Pancreas (tissue), 10 donors: ENCODE results near the gene RERG. TPM values are rescaled to one million over a fixed set of nuclear protein-coding genes. Genes with fewer than 3 reads are reported as not detected.

Source experiments
- ATAC-seq, 4 donors: fragments of 200-7000 bp; cut with Tn5 transposase; one replicate each; pipeline versions ENCODE4 v1.8.0 to v1.9.1; 2020; ENCODE audit warnings: mild to moderate bottlenecking in 4 of 4, moderate library complexity in 4 of 4
- DNase-seq, 6 donors: peaks; one replicate each; pipeline ENCODE4 v3.0.0-alpha.2; 2020
- FAIRE-seq: peaks from 2 replicates; lab custom pipeline; 2012; peaks lifted over from hg19 to GRCh38; lab: Jason Lieb, UNC
- H3K27ac ChIP-seq, 4 donors: fragments of 200-600 bp; sonication (generic); 1 replicate in 3 of 4; 2 replicates in 1 of 4; pipeline versions ENCODE4 v1.5.0 to v1.8.0; 2020
- H3K27me3 ChIP-seq, 4 donors: fragments of 200-600 bp; one replicate each; pipeline ENCODE4 v1.8.0; 2021
- H3K36me3 ChIP-seq, 3 donors: fragments of 200-600 bp; sonication (generic) in 1 of 3; one replicate each; pipeline versions ENCODE4 v1.5.0 to v1.8.0; 2020 to 2021
- H3K4me1 ChIP-seq, 3 donors: fragments of 200-600 bp; one replicate each; pipeline ENCODE4 v1.8.0; 2021
- H3K4me3 ChIP-seq, 4 donors: fragments of 200-600 bp; sonication (generic) in 2 of 4; one replicate each; pipeline versions ENCODE4 v1.5.0 to v1.8.0; 2020 to 2021
- H3K9me3 ChIP-seq, 4 donors: fragments of 200-600 bp; one replicate each; pipeline ENCODE4 v1.8.0; 2021
- WGBS, 2 donors: extraction: QIAGEN DNeasy Blood & Tissue Kit; methylation state at CpG; one replicate each; pipeline ENCODE4 v1.1.7; 2013; 5-methylcytosine and 5-hydroxymethylcytosine counted together
- intact Hi-C, 3 donors: fragments of 100-400 bp; cut with DNase I; formaldehyde crosslinking; loops; one replicate each; pipeline versions ENCODE4 v1.11.1 to v1.14.2; 2022
- polyA plus RNA-seq, 2 donors: library from polyadenylated mRNA; stranded (reverse); fragments of 200-250 nt; gene quantifications; one replicate each; pipeline ENCODE4 v1.2.3, GENCODE V29; 2013
- total RNA-seq, 6 donors: library from RNA; stranded (reverse); fragmentation: NEBNext Ultra II Directional in 4 of 6; extraction: Animal tissue kit (Norgen Biotek cat#: 25700) in 4 of 6; gene quantifications; one replicate each; pipeline versions ENCODE4 v1.2.1 to v1.2.4, GENCODE V29; 2021 to 2023
- TF ChIP-seq, protein P1 (sequence below), 4 donors: fragments of 200-600 bp; sonication (generic) in 3 of 4; IDR thresholded peaks; one replicate each; pipeline versions ENCODE4 v1.5.0 to v1.8.0; 2021; ENCODE audit warnings: antibody characterized with exemption in 4 of 4
- donor health status: healthy with polysubstance abuse.
- donor health status: DM: no; HTN: no; CAD: no; lungs with moderate emphysema.
- donor health status: DM: no; HTN: no; CAD: no.
- donor health status: control.
- donor health status: control.
- donor health status: Bipolar disorder and iron deficiency.
- donor health status: DM: yes; HTN: yes; CAD: no.
- donor health status: DM: no; HTN: no; CAD: no.
- donor health status: DM: no; HTN: no; CAD: no.
- donor health status: DM: yes; HTN: yes; CAD: no.

Gene RERG
- total and polyA plus RNA-seq, 8 donors: 2.0 to 10.4 (median 5.5) TPM

DNA sequence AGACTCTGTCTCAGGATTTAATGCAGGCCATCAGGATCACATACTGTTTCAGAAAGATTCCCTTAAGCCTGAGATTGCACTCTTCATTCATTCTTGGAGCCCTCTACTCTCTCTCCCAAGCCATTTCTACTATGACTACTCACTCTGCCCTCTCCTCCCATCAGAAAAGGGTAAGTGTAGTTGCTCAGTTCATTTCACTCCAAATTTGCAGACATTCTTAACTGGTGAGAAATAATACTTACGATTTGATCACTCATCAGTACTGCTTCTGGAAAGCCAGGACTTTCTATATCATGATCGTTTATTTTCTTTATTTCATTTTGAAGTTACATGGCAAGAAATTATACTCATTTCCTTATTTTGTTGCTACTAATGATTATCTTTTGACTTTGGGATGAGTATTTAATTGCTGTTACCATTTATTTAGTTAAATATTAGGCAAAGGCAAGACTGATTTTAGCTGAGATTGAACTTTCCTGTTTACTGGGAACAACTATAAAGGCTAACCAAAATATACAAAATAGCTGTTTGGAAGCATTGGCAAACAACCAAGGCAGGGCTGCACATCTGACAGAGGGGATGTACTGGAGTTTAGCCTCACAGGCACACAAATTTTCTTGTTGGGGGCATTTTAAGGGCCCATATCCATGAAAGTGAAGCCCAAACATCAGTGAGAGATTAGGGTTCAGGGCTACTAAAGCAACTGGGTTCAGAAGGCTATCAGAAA is 4.1 kb upstream of the RERG start:
- ATAC-seq: no peak
- Histone ChIP-seq H3K9me3 (no peaks in the 10 kb centered on the region), H3K4me1 (no peaks in the 10 kb centered on the region), H3K4me3 (no peak overlapping the region), H3K27ac (no peak overlapping the region), H3K27me3 (no peaks in the 10 kb centered on the region), H3K36me3 (no peaks in the 10 kb centered on the region)
- 47 to 65% methylated on average over 2 of the region's 2 CpGs for WGBS, 2 donors
- TF ChIP-seq, protein P1, sequence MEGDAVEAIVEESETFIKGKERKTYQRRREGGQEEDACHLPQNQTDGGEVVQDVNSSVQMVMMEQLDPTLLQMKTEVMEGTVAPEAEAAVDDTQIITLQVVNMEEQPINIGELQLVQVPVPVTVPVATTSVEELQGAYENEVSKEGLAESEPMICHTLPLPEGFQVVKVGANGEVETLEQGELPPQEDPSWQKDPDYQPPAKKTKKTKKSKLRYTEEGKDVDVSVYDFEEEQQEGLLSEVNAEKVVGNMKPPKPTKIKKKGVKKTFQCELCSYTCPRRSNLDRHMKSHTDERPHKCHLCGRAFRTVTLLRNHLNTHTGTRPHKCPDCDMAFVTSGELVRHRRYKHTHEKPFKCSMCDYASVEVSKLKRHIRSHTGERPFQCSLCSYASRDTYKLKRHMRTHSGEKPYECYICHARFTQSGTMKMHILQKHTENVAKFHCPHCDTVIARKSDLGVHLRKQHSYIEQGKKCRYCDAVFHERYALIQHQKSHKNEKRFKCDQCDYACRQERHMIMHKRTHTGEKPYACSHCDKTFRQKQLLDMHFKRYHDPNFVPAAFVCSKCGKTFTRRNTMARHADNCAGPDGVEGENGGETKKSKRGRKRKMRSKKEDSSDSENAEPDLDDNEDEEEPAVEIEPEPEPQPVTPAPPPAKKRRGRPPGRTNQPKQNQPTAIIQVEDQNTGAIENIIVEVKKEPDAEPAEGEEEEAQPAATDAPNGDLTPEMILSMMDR (IDR thresholded peaks at IDR 0.05): no peak
- DNase-seq: no peak
- intact Hi-C loops: no loop called here
- no peak for FAIRE-seq

DNA sequence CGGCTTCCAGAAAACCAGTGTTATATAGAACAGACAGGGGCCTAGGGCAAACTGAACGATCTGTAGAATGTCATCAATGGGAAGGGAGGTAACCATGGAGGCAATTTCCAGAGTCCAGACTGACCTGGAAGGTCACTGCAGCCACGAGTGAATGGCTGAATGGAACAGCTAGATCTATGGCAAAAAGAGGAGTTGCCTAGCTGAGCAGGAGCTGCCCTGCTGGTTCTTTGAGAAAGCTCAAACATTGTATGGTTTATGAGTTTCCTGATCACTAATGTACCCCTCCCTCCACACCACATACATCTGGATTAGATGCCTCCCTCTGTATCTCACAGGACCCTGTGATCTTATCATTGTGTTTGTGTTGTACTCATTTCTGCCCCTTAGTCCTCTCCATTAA is 1.0 kb upstream of the RERG start:
- no peaks in the 10 kb centered on the region for H3K36me3 ChIP-seq
- H3K27me3 ChIP-seq: no peaks in the 10 kb centered on the region
- no peak overlapping the region for H3K27ac ChIP-seq
- H3K9me3 ChIP-seq: no peaks in the 10 kb centered on the region
- ATAC-seq: no peak
- TF ChIP-seq, protein P1 (IDR thresholded peaks at IDR 0.05): no peak
- H3K4me1 ChIP-seq: no peaks in the 10 kb centered on the region
- no peak for DNase-seq
- 37% methylated on average over 3 of the region's 3 CpGs for WGBS, 2 donors
- intact Hi-C loops: loop anchor here in 1 of 3 donors (5.0 kb wide), 1 partner anchor 70 kb away; no protein-coding TSS in a partner anchor
- H3K4me3 ChIP-seq: no peak overlapping the region
- FAIRE-seq: no peak

DNA sequence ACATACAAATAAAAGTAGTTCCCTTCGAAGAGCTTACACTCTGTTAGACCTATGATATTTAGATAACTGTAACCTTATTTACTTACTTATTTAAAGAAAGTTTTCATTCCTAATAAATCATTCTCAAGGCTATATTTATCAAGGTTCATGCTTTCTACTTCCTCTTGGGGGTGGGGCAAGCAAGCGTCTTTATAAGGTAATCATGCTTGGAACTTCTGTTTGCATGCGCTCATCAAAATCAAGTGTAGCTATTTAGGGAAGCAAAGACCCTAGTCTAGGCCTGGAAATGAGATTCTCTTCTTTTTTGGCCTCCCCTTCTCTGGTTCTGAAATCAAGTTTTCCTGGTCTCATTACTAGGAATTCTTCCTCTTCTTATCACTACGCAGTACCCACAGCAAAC is 766 bp downstream of the RERG start:
- WGBS, 2 donors: 39 to 43% methylated on average over 4 of the region's 4 CpGs
- ATAC-seq: peak in 1 of 4 donors; percentile 15
- no peaks in the 10 kb centered on the region for H3K27me3 ChIP-seq
- H3K27ac ChIP-seq: peak overlapping the region; percentile 3 to 77 (median 49)
- H3K36me3 ChIP-seq: no peaks in the 10 kb centered on the region
- no peaks in the 10 kb centered on the region for H3K9me3 ChIP-seq
- no peak for DNase-seq
- peak overlapping the region in 2 of 4 donors; percentile 22 to 52 for H3K4me3 ChIP-seq
- TF ChIP-seq, protein P1 (IDR thresholded peaks at IDR 0.05): no peak
- intact Hi-C loops: loop anchor here in 1 of 3 donors (5.0 kb wide), 1 partner anchor 68 kb away; no protein-coding TSS in a partner anchor
- no peak for FAIRE-seq
- H3K4me1 ChIP-seq: no peaks in the 10 kb centered on the region

DNA sequence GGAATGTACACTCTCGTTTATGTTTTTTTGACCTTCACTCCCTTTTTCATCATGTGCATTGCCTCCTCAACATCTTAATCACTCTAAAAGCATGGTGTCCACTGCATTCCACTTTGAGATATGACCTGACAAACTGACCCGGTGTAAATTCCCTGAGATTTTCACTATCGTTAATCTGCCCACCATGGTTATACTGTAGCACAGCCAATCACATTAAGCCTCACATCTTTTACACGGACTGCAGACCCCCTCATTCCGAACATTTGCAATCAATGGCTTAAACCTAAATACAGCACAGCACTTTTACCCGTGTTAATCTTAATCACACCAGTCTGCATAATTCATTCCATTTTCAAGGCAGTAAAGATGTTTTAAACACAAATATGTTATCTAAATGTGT is 2.4 kb downstream of the RERG start:
- 54 to 57% methylated on average over 6 of the region's 6 CpGs for WGBS, 2 donors
- FAIRE-seq: no peak
- no peak for ATAC-seq
- DNase-seq: no peak
- TF ChIP-seq, protein P1 (IDR thresholded peaks at IDR 0.05): no peak
- intact Hi-C loops: loop anchor here in 1 of 3 donors (10.0 kb wide), 1 partner anchor 74 kb away; no protein-coding TSS in a partner anchor
- no peak overlapping the region for H3K27ac ChIP-seq
- H3K9me3 ChIP-seq: no peaks in the 10 kb centered on the region
- no peaks in the 10 kb centered on the region for H3K27me3 ChIP-seq
- no peak overlapping the region for H3K4me3 ChIP-seq
- H3K36me3 ChIP-seq: no peaks in the 10 kb centered on the region
- no peaks in the 10 kb centered on the region for H3K4me1 ChIP-seq
